Mesenchymal stem cell (in vitro differentiated cells and primary cell): Measurements from ENCODE around the gene ATP12A.

Experiments
- DNase-seq: peaks from one replicate; pipeline ENCODE4 v3.0.0-alpha.2; 2013
- H2AFZ ChIP-seq: one replicate; pipeline ENCODE4 v1.6.1; 2013; ENCODE audit warnings: low read depth, mild to moderate bottlenecking, control low read depth, inconsistent platforms, low read length, moderate library complexity
- H2AK5ac ChIP-seq: 2 replicates; pipeline ENCODE4 v1.6.1; 2013; ENCODE audit warnings: low read length, moderate library complexity, mild to moderate bottlenecking, inconsistent platforms; ENCODE audit not compliant: severe bottlenecking
- H2BK120ac ChIP-seq: one replicate; pipeline ENCODE4 v1.6.1; 2013; ENCODE audit warnings: low read depth, mild to moderate bottlenecking, inconsistent platforms, low read length, moderate library complexity
- H2BK12ac ChIP-seq, 2 experiments: one replicate each; pipeline ENCODE4 v1.6.1; 2013; ENCODE audit warnings: inconsistent platforms in 2 of 2, low read length in 2 of 2, mild to moderate bottlenecking in 2 of 2, moderate library complexity in 2 of 2, control low read depth in 1 of 2
- H2BK15ac ChIP-seq: one replicate; pipeline ENCODE4 v1.6.1; 2013; ENCODE audit warnings: mild to moderate bottlenecking, low read depth, inconsistent platforms; ENCODE audit not compliant: poor library complexity, severe bottlenecking
- H2BK5ac ChIP-seq: 2 replicates; pipeline ENCODE4 v1.6.1; 2013; ENCODE audit warnings: low read depth, mild to moderate bottlenecking, low read length, control low read depth, inconsistent platforms; ENCODE audit not compliant: poor library complexity, severe bottlenecking
- H3K14ac ChIP-seq, 2 experiments: one replicate each; pipeline ENCODE4 v1.6.1; 2013; ENCODE audit warnings: inconsistent platforms in 2 of 2, low read length in 2 of 2, control low read depth in 1 of 2, mild to moderate bottlenecking in 1 of 2, moderate library complexity in 1 of 2
- H3K18ac ChIP-seq, 2 experiments: one replicate each; pipeline ENCODE4 v1.6.1; 2013; ENCODE audit warnings: inconsistent platforms in 2 of 2, low read length in 2 of 2, control low read depth in 1 of 2, low read depth in 1 of 2, mild to moderate bottlenecking in 1 of 2
- H3K23ac ChIP-seq, 2 experiments: one replicate each; pipeline ENCODE4 v1.6.1; 2013; ENCODE audit warnings: inconsistent platforms in 2 of 2, low read length in 2 of 2, mild to moderate bottlenecking in 2 of 2, moderate library complexity in 2 of 2, control low read depth in 1 of 2
- H3K27ac ChIP-seq: 2 replicates; pipeline ENCODE4 v1.5.1; 2013; ENCODE audit warnings: mild to moderate bottlenecking, moderate library complexity, low read length, control low read depth, inconsistent platforms; ENCODE audit not compliant: poor library complexity, severe bottlenecking
- H3K27me3 ChIP-seq, 2 experiments: 2 replicates each; pipeline versions ENCODE4 v1.6.1 to v1.7.0; 2013; ENCODE audit warnings: low read length in 2 of 2, mild to moderate bottlenecking in 2 of 2, moderate library complexity in 2 of 2, control low read depth in 1 of 2, inconsistent platforms in 1 of 2; ENCODE audit not compliant: control insufficient read depth in 1 of 2, insufficient read depth in 1 of 2
- H3K36me3 ChIP-seq, 2 experiments: 2 replicates each; pipeline versions ENCODE4 v1.6.1 to v1.7.0; 2013; ENCODE audit warnings: low read length in 2 of 2, control low read depth in 1 of 2, inconsistent platforms in 1 of 2, low read depth in 1 of 2, mild to moderate bottlenecking in 1 of 2; ENCODE audit not compliant: insufficient read depth in 2 of 2, control insufficient read depth in 1 of 2
- H3K4ac ChIP-seq, 2 experiments: one replicate each; pipeline ENCODE4 v1.6.1; 2013; ENCODE audit warnings: inconsistent platforms in 2 of 2, low read length in 2 of 2, mild to moderate bottlenecking in 2 of 2, moderate library complexity in 2 of 2, control low read depth in 1 of 2, low read depth in 1 of 2
- H3K4me1 ChIP-seq: 2 replicates; pipeline ENCODE4 v1.6.1; 2013; ENCODE audit warnings: low read depth, low read length, control low read depth; ENCODE audit not compliant: control insufficient read depth, insufficient read depth
- H3K4me2 ChIP-seq: 2 replicates; pipeline ENCODE4 v1.6.1; 2013; ENCODE audit warnings: low read length, mild to moderate bottlenecking, inconsistent platforms; ENCODE audit not compliant: poor library complexity, severe bottlenecking
- H3K4me3 ChIP-seq, 2 experiments: 2 replicates each; pipeline versions ENCODE4 v1.5.1 to v1.7.0; 2013; ENCODE audit warnings: low read length in 2 of 2, mild to moderate bottlenecking in 2 of 2, control low read depth in 1 of 2, low read depth in 1 of 2; ENCODE audit not compliant: insufficient read depth in 1 of 2
- H3K79me1 ChIP-seq: replicated peaks from 2 replicates; pipeline ENCODE4 v1.6.1; 2013; ENCODE audit warnings: mild to moderate bottlenecking, control low read depth, low read length, inconsistent platforms; ENCODE audit not compliant: poor library complexity, severe bottlenecking
- H3K9ac ChIP-seq: 2 replicates; pipeline ENCODE4 v1.7.0; 2013; ENCODE audit warnings: mild to moderate bottlenecking, low read length, moderate library complexity
- H3K9me3 ChIP-seq: 2 replicates; pipeline ENCODE4 v1.7.0; 2013; ENCODE audit warnings: mild to moderate bottlenecking, low read length; ENCODE audit not compliant: control insufficient read depth
- H4K8ac ChIP-seq: one replicate; pipeline ENCODE4 v1.6.1; 2013; ENCODE audit warnings: inconsistent platforms, mild to moderate bottlenecking, low read length, moderate library complexity
- H4K91ac ChIP-seq: one replicate; pipeline ENCODE4 v1.6.1; 2013; ENCODE audit warnings: mild to moderate bottlenecking, low read length, inconsistent platforms
- WGBS: methylation state at CpG from one replicate; pipeline ENCODE4 v1.1.7; 2013; ENCODE audit warnings: mixed read lengths; 5-methylcytosine and 5-hydroxymethylcytosine counted together

Gene ATP12A

DNA sequence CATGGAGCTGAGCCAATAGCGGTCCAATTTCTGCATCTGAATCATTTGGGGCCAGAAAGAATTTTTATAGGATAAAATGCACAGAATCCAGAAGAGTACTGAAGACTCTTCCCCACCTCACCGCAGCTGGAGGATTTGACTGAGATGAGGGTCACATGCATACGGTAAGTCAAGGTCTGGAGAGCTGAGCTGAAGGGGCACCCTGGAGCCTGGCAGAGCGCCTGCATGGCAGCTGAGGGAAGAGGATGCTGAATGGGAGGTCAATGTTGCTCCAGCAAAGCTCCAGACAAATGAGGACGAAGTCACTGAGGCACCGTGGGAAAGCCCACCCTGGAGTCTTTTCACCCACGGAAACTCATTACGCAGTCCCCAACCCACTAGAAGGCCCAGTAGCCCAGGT, 43.4 kb upstream of the ATP12A start:
- H3K4me3 ChIP-seq: no peak overlapping the region
- H2BK120ac ChIP-seq: no peak overlapping the region
- H4K8ac ChIP-seq: no peak overlapping the region

DNA sequence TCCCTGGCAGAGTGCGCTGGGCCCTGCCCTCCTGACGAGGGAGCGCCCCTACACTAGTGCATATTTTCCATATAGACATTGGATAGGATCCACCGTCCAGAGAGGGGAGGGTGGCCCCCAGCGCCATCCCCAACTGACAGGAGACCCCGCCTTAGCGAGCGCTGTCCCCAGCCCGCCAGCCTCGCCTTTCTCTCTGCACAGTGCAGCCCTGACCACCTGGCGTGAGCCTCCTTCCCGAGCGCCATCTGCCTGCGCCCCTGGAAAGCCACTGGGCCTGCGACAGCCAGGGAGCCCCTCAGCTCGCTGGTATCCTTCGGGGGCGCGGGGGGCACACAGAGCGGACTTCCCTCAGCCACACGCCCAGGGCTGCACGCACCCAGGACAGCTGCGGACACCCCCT, 42.1 kb upstream of the ATP12A start:
- Histone ChIP-seq H2BK12ac (no peak overlapping the region), H3K4me1 (no peaks in the 10 kb centered on the region), H3K79me1 (no peaks in the 10 kb centered on the region), H3K36me3 (no peaks in the 10 kb centered on the region), H2BK120ac (no peak overlapping the region), H2AK5ac (no peak overlapping the region), H2BK15ac (no peak overlapping the region), H3K4ac (no peak overlapping the region), H3K18ac (no peak overlapping the region), H3K27ac (no peak overlapping the region), H3K4me2 (no peak overlapping the region), H3K9me3 (no peaks in the 10 kb centered on the region), H3K9ac (no peak overlapping the region), H4K91ac (no peak overlapping the region), H3K4me3 (no peak overlapping the region), H2AFZ (no peak overlapping the region), H2BK5ac (no peak overlapping the region), H3K27me3 (peaks cover 0 to 8% of the 10 kb centered on the region in 2 experiments), H3K23ac (no peak overlapping the region), H4K8ac (no peak overlapping the region), H3K14ac (no peak overlapping the region)
- 96% methylated on average over 23 of the region's 23 CpGs for WGBS
- DNase-seq: no peak

More for the DNA sequence above, 43.4 kb upstream of the ATP12A start:
- H3K4me1 ChIP-seq: no peaks in the 10 kb centered on the region
- H3K36me3 ChIP-seq: no peaks in the 10 kb centered on the region
- no peaks in the 10 kb centered on the region for H3K79me1 ChIP-seq
- H2AFZ ChIP-seq: no peak overlapping the region
- H3K9me3 ChIP-seq: no peaks in the 10 kb centered on the region
- no peak overlapping the region for H2BK5ac ChIP-seq
- no peak overlapping the region for H3K9ac ChIP-seq
- H3K18ac ChIP-seq: no peak overlapping the region
- no peak overlapping the region for H3K27ac ChIP-seq
- no peak for DNase-seq
- no peak overlapping the region for H3K14ac ChIP-seq
- peaks cover 0 to 8% of the 10 kb centered on the region in 2 experiments for H3K27me3 ChIP-seq
- no peak overlapping the region for H3K4ac ChIP-seq
- no peak overlapping the region for H2BK15ac ChIP-seq
- 92% methylated on average over 7 of the region's 8 CpGs for WGBS
- no peak overlapping the region for H3K4me2 ChIP-seq
- no peak overlapping the region for H2AK5ac ChIP-seq
- H2BK12ac ChIP-seq: no peak overlapping the region
- peak overlapping the region; percentile 50 for H4K91ac ChIP-seq
- no peak overlapping the region for H3K23ac ChIP-seq

DNA sequence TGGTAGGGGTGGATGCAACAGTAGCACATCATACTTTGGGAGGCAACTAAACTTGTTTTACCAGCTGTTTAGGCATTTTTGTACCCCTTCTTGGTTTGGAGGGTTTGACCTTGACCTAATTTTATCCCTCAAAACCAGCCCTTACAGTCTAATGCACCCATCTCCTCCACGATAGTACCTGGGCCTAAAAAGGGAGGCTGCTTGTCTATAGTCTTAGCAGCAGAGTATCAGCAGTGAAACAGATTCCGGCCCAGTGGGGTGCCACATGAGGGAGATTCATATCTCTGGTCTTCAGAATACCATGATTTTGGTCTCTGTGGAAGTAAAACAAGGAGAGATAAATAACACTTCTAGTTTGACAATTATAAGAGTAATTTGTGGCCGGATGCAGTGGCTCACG, 39.5 kb upstream of the ATP12A start:
- H3K79me1 ChIP-seq: no peaks in the 10 kb centered on the region
- H2BK15ac ChIP-seq: no peak overlapping the region
- no peak overlapping the region for H2BK120ac ChIP-seq
- H3K4me1 ChIP-seq: no peaks in the 10 kb centered on the region
- H2AK5ac ChIP-seq: no peak overlapping the region
- H2BK5ac ChIP-seq: no peak overlapping the region
- H3K9me3 ChIP-seq: no peaks in the 10 kb centered on the region
- H3K27ac ChIP-seq: no peak overlapping the region
- no peaks in the 10 kb centered on the region for H3K36me3 ChIP-seq
- peaks cover 0 to 8% of the 10 kb centered on the region in 2 experiments for H3K27me3 ChIP-seq
- 88% methylated on average over 4 of the region's 4 CpGs for WGBS
- H3K18ac ChIP-seq: no peak overlapping the region
- H2BK12ac ChIP-seq: no peak overlapping the region
- no peak overlapping the region for H3K4me3 ChIP-seq
- no peak overlapping the region for H3K23ac ChIP-seq
- no peak overlapping the region for H2AFZ ChIP-seq
- H3K4ac ChIP-seq: no peak overlapping the region
- no peak overlapping the region for H4K91ac ChIP-seq
- no peak overlapping the region for H4K8ac ChIP-seq
- H3K9ac ChIP-seq: no peak overlapping the region
- no peak overlapping the region for H3K14ac ChIP-seq
- H3K4me2 ChIP-seq: no peak overlapping the region
- DNase-seq: no peak

DNA sequence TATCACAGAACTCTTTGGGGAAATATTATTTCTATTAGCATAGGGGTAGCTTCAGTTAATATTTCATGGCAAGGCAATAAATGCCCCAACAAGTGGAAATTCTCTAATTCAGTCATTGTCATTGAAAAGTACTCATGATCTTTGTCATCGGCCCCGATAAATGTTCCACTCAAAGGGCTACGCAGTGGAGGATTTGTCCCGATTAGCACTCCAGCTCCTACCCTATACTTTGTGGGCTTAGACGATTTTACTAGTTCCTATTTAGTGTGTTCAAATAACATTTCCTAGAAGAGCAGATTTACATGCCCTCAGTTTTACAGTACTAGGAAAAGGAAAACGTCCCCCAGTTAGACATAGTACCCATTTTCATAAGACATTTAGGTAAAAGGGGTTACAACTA, 38.0 kb upstream of the ATP12A start:
- no peak for DNase-seq
- no peaks in the 10 kb centered on the region for H3K36me3 ChIP-seq
- H3K9me3 ChIP-seq: no peaks in the 10 kb centered on the region
- H2BK120ac ChIP-seq: no peak overlapping the region
- H4K91ac ChIP-seq: no peak overlapping the region
- H2BK15ac ChIP-seq: no peak overlapping the region
- peaks cover 0 to 8% of the 10 kb centered on the region in 2 experiments for H3K27me3 ChIP-seq
- no peak overlapping the region for H3K14ac ChIP-seq
- H3K18ac ChIP-seq: no peak overlapping the region
- no peak overlapping the region for H3K23ac ChIP-seq
- H3K4me3 ChIP-seq: no peak overlapping the region
- no peak overlapping the region for H2AK5ac ChIP-seq
- H2BK5ac ChIP-seq: no peak overlapping the region
- H3K4me2 ChIP-seq: no peak overlapping the region
- H3K4me1 ChIP-seq: no peaks in the 10 kb centered on the region
- H2BK12ac ChIP-seq: no peak overlapping the region
- H3K79me1 ChIP-seq: no peaks in the 10 kb centered on the region
- H4K8ac ChIP-seq: no peak overlapping the region
- no peak overlapping the region for H3K27ac ChIP-seq
- H3K4ac ChIP-seq: no peak overlapping the region
- WGBS: 95% methylated on average over 4 of the region's 6 CpGs
- H2AFZ ChIP-seq: no peak overlapping the region
- H3K9ac ChIP-seq: no peak overlapping the region
